HG03521 (cell line): ENCODE measurements around the gene HPGD.
"Not testable (repeated sequence)": the region's sequence is repeated elsewhere in the genome, so short reads cannot be mapped to it uniquely, and the experiment has no call there.

Experiments used
- ATAC-seq: cut with Tn5 transposase; IDR thresholded peaks from one replicate; pipeline ENCODE4 v1.9.1; 2021; ENCODE audit warnings: mild to moderate bottlenecking, moderate library complexity; ENCODE audit not compliant: unreplicated experiment

Gene HPGD

DNA sequence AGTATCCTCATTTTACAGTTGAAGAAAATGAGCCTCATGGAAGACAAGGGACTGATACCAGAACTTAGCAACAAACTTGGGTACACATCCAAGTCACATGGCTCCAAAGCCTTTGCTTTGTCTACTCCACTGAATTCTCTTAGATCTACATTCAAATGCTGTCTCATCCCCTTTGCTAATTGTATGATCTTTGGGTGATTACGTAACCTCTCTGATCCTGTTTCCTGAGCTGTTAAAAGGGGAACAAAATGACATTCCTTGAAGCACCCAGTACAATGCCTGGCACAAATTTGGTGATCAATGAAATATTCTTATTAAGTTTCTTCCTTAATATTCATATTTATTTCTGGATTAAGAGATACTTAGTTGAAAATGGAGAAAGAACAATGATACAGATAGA, 5.9 kb upstream of the HPGD start:
- ATAC-seq = no peak

DNA sequence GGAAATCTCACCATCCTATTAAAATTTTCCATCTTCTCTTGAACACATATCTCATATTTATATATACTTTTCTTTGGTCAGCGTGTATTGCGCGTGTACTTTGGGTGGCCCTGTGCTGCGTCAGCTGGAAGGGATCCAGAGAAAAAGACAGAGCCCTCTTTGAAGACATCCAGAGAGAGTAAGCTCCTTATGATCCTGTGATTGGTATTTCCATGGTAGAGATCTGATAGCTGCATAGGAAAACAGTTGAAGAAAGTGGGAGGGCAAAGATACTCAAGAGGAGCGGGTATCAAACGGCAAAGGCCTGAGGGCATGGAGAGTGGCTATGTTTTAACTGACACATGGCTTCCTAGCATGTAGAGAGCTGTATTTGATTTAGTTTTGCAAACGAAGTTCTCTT, 4.4 kb upstream of the HPGD start:
- no peak for ATAC-seq

DNA sequence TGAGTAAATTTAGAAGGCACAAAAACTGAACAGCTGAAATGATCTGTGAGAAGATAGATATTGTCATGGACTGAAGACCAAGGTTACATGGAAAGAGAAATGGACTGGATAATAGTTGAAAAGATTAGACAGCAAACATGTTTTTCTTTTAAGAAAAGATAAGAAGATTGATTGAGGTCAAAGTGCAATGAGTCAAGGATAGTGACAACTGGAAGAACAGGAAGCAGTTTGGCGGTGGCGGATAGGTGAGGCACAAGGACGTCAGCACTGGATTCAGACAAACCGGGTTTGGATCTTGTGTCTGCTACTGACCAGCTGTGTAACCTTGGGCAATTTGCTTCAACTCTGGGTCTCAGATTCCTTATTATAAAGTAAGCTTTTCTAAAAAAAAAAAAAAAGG, 2.0 kb upstream of the HPGD start:
- ATAC-seq = no peak

DNA sequence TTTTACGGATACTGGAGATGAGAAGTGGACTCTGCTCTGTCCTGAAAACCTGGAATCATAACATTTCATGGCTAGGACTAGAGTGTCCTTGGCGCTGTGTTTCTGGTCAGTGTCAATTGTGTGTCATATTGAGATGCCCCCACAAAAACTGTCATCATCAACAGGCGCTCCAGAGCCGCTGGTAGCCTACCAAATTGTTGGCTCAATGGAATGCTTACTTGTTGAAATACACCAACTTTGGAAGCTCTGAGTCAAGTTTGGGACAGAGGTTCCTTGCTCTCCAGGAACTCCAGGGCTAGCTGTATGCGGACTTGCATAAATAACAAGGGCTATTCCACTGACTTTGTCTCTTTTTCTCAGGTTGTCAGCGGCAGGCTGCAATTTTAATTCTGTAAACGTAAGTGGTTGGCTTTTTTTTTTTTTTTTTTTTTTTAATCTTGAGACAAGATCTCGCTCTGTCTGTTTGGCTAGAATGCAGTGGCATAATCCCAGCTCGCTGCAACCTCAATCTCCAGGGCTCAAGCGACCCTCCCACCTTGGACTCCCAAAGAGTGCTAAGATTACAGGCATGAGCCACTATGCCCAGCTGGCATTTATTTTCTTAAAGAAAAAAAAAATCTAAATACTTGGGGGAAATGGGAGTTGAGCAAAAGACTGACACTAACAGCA, 871 bp upstream of the HPGD start:
- ATAC-seq = no peak

DNA sequence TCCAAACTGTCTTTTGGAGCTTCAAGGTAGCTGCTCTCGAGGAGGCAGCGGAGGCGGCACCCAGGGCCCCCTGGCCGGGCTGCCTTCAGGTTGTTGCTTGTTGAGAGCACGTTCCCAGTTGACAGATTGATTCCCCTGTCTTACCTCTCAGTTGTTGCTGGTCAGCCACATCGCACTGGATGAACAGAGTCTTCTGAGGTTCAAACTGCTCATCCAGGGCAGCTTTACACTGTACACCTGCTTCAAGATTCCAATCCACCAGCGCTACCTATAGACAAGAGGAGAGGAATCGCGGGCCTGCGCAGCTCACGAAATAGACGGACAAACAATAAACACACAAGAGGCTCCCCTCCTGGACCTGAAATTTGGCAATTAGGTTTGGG, 497 bp downstream of the HPGD start:
- peak; percentile 28 for ATAC-seq

DNA sequence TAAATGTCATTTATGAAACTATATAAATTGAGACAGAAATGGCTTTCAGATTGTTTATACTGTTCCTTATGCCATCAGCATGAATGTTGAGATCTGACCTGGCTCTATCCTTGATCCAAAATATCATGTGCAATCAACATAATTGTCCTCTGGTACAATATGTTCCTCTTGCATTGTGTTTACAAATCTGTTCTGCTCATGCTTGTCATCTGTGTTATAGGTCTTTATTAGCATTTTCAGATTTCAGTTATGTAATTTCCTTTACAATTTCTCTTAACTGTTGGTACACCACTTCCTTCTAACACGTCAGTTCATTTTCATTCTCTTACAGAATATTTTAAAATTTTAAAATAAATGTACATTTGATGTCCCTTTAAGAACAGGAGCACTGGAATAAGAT, 1.6 kb downstream of the HPGD start:
- no peak for ATAC-seq

DNA sequence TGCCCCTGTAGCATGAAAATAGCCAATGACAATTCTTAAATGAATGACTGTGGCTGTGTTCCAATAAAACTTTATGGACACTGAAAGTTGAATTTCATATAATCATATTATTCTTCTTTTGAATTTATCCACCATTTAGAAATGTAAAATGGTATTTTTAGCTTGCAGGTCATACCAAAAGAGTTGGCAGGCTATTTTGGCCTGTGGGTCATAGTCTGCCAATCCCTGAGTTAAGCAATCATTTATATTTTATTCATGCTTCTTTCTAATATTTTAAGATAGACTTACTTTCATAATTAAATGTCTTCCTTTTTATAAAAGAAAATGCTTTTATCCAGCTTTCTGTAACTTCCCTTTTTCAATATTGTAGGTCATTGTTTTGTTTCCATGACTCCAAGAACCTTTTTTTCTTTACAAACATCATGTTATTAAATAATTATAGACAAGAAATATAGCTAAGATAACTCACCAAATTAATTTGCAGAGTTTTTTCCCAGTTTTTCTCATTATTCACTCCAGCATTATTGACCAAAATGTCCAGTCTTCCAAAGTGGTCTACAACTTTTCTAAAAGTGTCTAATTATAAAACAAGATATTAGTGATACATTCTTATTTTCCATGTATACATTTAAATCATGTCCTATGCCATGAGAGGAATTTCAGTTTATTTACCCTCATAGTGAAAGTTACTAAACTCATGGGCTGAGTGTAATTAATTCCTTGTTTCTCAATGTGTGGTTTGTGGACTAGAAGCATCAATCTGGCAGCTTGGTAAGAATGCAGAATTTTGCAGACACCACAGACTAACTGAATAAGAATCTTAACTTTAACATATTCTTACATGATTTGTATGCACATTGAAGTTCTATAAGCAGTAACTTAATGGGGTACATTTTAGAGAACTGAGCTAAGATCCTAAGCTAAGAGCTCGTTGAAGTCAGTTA, 4.5 kb downstream of the HPGD start:
- ATAC-seq = no peak

DNA sequence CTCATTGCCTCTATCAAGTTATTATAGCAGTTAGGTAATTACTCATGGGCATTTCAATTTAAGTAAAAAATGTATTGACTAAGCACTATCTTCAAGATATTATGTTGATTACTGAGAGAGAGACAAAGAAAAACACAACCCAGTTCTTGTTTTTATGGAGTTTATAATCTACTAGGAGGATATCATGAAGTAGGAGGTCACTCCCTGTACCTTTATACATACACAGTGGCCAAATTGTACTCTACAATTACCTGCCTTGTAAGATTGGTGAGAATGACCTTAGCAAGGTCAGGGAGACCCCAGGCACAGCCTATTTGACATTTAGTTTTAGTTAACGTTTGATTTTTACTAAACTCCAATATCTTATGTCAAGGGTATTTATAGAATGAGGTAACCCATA, 5.5 kb downstream of the HPGD start:
- no peak for ATAC-seq

DNA sequence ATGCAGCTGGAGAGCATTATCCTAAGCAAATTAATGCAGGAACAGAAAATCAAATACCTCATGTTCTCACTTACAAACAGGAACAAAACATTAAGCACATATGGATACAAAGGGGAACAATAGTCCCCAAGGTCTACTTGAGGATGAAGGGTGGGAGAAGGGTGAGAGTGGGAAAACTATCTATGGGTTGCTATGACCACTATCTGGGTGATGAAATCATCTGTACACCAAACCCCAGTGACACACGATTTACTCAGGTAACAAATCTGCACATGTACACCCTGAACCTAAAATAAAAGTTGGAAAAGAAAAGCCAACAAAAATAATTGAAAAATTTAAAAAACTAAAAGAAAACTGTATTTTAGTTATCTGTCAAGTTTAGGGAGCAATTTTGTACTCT, 5.9 kb downstream of the HPGD start:
- no peak for ATAC-seq

DNA sequence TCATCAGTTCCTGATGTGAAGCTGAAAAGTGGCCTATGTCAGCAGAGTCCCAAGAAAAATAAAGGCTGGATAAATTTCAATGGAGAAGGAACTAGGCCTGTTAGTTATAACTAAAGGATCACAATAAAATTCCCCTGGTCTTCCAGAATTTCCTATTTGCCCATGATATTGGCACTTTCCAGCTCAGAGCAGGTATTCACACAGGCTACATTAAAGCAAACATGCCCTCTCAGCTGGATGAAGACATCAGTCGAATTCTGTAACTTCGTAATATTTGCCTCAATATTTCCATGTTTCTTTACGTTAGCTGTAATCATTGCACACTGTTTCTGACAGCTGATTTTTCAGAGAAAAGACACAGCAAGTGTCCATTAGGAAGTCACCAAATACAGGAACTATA, 9.5 kb downstream of the HPGD start:
- ATAC-seq = no peak

DNA sequence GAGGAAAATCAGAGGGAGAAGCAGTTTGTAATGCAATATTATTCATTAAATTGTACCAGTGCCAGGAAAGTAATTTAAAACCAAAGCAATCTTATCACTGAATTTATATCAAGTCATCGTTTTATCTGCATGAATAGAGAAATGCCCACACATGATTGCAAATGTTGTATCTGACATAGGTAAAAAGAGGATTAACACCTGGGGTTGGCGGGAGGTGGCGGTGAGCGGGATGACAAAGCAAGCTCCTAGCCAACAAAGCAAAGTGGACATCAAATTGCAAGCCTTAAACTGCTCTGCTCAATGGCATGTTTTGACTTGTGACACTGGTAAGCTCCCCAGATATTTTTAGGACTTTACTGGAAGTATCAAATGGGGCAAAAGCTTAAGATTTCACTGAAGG, 16.4 kb downstream of the HPGD start:
- ATAC-seq = no peak

DNA sequence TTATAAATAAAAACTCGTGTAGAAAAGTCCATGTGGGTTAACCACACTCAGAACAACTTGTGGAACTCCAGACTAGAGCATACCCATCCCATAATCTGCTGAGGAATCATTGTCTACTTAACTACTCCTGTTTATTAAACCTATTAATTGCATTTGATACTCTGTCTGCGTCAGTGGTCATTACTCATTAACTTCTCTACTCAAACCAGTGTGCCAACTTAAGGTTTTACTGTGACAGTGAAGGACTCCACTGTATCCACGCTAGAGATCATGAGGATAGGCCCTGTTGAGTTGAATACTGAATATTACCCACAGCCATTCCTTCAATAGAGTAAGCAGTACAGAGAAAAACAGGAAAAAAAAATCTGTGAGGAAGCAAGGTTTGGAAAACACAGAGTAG, 17.3 kb downstream of the HPGD start:
- ATAC-seq = no peak

DNA sequence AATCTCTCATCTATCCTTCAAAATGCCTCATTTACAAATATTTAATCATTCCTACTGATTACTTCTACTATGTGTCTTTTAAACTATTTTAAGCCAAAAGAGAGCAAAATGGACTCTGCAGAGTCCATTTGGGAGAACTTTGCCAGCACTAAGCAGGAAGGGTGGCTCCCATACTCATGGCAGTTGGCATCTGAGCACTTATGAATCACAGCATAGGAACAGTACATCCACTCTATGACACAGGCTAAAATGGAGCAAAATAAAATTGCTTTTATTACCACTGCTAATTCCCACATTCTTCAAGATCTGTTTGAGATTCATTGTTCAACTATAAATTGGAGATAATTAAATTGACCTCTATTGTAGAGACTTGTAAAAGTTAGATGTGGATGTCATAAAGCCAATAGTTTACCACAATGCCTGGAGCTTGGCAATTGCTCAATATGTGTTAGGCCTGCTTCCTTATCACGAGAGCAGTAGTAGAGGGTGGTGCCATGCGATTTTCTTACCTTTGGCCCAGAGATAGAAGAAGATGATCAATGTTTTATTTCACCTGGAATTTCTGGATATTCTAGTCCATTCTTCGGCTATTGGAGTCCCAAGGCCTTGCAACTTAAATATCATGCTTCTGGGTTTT, 19.1 kb downstream of the HPGD start:
- no peak for ATAC-seq

DNA sequence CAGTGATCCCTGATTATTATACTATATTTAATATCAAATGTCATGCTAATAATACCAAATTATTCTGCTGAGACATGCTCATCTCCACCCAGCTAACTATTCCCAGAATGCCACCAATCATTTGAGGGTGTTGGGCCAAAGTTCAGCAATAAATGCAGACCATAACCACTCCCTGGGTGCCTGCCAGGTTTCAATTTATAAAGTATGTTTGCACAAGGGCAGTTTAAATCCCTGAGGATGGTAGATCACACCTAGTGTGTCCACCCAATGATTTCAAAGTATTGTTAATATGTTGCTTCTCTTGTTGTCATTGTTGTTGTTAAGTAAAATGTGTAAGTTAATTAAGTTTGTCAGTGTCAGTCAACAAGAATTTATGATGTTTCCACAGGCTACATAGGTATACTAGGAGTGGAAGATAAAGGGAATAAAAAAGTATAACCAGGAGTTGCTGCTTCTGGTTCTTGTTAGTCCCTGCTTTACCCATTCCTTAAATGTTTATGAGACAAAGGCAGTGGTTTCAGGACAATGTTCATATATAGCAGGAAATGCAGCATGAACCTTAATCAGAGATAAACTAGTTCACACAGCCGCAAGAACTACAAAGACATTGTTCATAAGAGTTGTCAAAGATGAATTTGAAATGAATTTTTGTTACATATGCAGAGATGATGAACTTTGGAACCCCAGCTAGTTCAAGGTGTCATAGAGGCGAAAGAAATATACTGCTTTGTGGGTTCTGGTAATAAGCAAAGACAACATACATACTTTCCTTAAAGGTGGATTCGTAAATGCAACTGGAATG, 25.5 kb downstream of the HPGD start:
- ATAC-seq = no peak

DNA sequence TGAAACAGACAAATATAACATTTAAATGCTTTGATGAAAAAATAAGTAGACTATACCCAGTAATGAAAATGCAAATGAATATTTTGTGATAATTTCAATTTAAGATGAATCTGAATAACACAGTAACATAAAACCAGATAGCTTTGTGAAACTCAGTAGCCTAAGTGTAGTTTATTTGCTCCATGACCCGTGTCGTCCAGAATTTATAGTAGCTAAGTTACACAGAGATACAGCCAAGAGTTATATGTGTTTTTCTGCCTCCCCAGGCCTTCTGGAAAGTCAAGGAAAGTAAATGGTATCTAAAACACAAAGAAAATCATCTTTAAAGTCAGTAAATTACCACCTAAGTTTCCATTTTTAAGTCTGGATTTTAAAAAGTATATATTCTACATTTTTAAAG, 26.7 kb downstream of the HPGD start:
- no peak for ATAC-seq

DNA sequence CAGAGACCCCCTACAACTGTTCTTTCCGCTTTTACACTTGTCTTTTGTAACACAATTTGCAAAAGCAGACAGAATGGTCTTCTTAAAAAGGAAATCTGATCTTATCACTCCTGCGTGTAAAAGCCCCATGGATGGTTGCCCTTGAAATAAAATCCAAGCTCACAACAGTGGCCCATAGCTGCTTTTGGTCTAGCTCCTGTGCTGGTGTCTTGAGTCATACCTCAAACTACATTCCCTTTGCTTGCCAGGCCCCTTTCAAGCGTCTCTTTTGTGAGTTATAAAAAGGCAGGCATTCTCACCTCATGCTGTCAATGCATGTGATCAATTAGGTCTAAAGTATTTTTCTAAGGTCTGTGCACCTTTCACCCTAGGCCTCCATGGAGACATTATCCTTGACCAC, 27.6 kb downstream of the HPGD start:
- ATAC-seq = no peak

DNA sequence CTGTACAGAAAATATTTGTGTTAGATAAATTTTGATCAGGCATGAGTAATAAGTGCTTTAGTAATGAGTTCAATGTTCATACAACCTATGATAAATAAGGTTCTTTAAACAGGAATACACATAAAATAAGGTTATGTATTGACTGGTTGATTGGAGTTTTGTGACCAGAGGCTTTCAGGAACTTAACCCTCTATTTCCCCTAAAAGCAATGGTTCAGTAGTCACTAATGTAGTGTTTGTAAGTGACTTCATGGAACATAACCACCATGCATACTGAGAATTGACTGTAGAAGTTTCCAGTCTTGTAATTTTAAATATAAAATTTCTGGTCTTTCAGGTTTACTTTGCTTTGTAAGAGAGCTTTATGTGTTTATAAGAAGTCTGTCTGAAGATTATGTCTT, 28.1 kb downstream of the HPGD start:
- ATAC-seq = no peak

DNA sequence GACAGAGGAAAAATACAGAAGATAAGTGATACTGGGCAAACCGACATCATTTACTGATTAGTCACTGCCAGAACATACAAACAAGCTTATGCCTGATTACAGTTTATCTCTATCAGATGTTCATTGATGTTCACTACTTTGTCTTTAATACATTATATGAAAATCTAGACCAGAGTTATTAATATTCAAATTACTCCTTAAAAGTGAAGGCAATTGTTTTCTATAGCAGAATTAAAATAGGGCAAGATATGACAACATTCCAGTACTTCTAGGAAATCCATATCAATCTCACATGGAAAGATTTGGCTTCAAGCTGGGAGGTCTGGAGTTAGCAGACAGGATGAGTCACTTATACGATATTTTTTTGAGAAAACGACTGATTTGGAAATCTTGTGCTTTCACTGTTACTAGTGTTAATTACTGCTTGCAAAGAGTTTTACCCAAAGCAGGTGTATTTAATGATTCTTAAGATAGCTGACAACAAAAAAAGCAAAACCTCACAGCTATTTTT, 31.8 kb downstream of the HPGD start:
- no peak for ATAC-seq

DNA sequence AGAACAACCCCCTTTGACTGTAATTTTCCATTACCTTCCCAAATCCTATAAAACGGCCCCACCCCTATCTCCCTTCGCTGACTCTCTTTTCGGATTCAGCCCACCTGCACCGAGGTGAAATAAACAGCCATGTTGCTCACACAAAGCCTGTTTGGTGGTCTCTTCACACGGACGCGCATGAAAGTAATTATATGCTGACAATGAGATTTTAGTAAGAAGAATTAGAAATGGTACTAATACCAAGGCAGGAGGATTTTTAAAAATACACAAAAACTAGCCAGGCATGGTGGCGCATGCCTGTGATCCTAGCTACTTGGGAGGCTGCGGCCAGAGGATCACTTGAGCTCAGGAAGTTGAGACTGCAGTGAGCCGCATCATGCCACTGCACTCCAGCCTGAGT, 33.9 kb downstream of the HPGD start:
- not testable (repeated sequence) for ATAC-seq

DNA sequence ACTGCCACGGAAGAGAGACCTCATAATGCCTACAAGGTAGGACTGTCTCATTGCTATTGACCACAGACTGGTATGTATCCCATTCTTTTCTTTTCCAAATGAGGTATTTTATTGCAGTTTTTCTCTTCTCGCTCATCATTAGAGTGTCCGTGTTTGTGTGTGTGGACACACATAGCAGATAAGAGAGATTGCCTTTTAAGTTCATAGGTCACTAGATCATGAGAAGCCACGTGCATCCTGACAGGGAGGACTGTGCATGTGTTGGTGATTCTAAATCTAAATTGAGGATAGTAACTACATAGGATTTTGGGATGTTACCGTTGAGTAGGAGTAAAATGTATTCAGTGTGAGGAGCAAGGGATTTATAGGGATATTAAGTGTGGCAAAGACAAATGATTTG, 37.3 kb downstream of the HPGD start:
- no peak for ATAC-seq

DNA sequence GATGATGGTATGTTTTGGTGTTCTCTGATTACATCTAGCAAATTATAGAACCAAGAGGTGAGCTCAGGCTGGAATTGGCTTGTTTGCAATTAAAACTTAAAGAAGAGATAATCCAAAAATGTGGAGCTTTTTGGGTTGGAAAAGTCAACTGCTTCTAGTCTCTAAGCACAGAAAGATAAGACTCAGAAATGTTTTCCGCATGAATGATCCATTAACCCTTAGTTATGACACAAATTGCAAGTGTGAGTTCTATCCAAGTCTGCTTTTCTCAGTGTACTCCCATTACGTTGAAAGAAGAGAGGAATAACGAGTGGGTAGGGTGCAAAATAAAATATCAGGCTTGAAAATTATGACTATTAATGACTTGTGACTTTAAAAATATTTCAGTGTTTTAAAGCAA, 38.5 kb downstream of the HPGD start:
- no peak for ATAC-seq
